Suprapubic skin (tissue), 4 donors: ENCODE results near the gene MAP3K6. TPM values are rescaled to one million over a fixed set of nuclear protein-coding genes. Genes with fewer than 3 reads are reported as not detected.

Source experiments
- DNase-seq, 2 donors: peaks; one replicate each; pipeline ENCODE4 v3.0.0-alpha.2; 2019; ENCODE audit warnings: low spot score in 2 of 2
- H3K27ac ChIP-seq: fragments of 200-600 bp; sonication (generic); one replicate; pipeline ENCODE4 v1.5.1; 2019
- H3K27me3 ChIP-seq: fragments of 200-600 bp; sonication (generic); one replicate; pipeline ENCODE4 v1.5.1; 2019
- H3K36me3 ChIP-seq: fragments of 200-600 bp; sonication (generic); one replicate; pipeline ENCODE4 v1.5.1; 2019
- H3K4me1 ChIP-seq: fragments of 200-600 bp; sonication (generic); one replicate; pipeline ENCODE4 v1.5.1; 2019
- H3K4me3 ChIP-seq: fragments of 200-600 bp; sonication (generic); one replicate; pipeline ENCODE4 v1.5.1; 2019; ENCODE audit warnings: mild to moderate bottlenecking
- H3K9me3 ChIP-seq: fragments of 200-600 bp; sonication (generic); one replicate; pipeline ENCODE4 v1.5.1; 2019
- EP300 ChIP-seq: sonication (generic); formaldehyde crosslinking; IDR thresholded peaks from one replicate; pipeline ENCODE4 v1.6.1; 2017; ENCODE audit warnings: antibody characterized with exemption
- POLR2A ChIP-seq, 2 donors: fragments of 450-650 bp; IDR thresholded peaks; one replicate each; pipeline ENCODE4 v1.6.1; 2017; ENCODE audit warnings: antibody characterized with exemption in 2 of 2, mild to moderate bottlenecking in 2 of 2, moderate library complexity in 2 of 2
- POLR2AphosphoS5 ChIP-seq, 3 donors: sonication (generic); formaldehyde crosslinking; IDR thresholded peaks; one replicate each; pipeline ENCODE4 v1.6.1; 2017; ENCODE audit warnings: antibody characterized with exemption in 3 of 3
- WGBS: methylation state at CpG from one replicate; pipeline ENCODE4 v1.1.5; 2018; 5-methylcytosine and 5-hydroxymethylcytosine counted together
- total RNA-seq, 4 donors: library from RNA; depleted of rRNA; stranded (reverse); fragments of >200 nt; gene quantifications; one replicate each; pipeline ENCODE4 v1.1.0, GENCODE V29; 2016
- TF ChIP-seq, protein P1 (sequence below), 2 donors: fragments of 200-600 bp in 1 of 2; fragments of 450-650 bp in 1 of 2; sonication (generic) in 1 of 2; IDR thresholded peaks; one replicate each; pipeline ENCODE4 v1.5.1; 2016 to 2019; ENCODE audit warnings: antibody characterized with exemption in 2 of 2, mild to moderate bottlenecking in 1 of 2, moderate library complexity in 1 of 2

Gene MAP3K6, protein sequence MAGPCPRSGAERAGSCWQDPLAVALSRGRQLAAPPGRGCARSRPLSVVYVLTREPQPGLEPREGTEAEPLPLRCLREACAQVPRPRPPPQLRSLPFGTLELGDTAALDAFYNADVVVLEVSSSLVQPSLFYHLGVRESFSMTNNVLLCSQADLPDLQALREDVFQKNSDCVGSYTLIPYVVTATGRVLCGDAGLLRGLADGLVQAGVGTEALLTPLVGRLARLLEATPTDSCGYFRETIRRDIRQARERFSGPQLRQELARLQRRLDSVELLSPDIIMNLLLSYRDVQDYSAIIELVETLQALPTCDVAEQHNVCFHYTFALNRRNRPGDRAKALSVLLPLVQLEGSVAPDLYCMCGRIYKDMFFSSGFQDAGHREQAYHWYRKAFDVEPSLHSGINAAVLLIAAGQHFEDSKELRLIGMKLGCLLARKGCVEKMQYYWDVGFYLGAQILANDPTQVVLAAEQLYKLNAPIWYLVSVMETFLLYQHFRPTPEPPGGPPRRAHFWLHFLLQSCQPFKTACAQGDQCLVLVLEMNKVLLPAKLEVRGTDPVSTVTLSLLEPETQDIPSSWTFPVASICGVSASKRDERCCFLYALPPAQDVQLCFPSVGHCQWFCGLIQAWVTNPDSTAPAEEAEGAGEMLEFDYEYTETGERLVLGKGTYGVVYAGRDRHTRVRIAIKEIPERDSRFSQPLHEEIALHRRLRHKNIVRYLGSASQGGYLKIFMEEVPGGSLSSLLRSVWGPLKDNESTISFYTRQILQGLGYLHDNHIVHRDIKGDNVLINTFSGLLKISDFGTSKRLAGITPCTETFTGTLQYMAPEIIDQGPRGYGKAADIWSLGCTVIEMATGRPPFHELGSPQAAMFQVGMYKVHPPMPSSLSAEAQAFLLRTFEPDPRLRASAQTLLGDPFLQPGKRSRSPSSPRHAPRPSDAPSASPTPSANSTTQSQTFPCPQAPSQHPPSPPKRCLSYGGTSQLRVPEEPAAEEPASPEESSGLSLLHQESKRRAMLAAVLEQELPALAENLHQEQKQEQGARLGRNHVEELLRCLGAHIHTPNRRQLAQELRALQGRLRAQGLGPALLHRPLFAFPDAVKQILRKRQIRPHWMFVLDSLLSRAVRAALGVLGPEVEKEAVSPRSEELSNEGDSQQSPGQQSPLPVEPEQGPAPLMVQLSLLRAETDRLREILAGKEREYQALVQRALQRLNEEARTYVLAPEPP (N-terminal part only)
- total RNA-seq: 100 to 1,000 TPM in 3 of 4 donors, 10 to 100 TPM in 1; 85.4 to 147 (median 137) TPM

DNA sequence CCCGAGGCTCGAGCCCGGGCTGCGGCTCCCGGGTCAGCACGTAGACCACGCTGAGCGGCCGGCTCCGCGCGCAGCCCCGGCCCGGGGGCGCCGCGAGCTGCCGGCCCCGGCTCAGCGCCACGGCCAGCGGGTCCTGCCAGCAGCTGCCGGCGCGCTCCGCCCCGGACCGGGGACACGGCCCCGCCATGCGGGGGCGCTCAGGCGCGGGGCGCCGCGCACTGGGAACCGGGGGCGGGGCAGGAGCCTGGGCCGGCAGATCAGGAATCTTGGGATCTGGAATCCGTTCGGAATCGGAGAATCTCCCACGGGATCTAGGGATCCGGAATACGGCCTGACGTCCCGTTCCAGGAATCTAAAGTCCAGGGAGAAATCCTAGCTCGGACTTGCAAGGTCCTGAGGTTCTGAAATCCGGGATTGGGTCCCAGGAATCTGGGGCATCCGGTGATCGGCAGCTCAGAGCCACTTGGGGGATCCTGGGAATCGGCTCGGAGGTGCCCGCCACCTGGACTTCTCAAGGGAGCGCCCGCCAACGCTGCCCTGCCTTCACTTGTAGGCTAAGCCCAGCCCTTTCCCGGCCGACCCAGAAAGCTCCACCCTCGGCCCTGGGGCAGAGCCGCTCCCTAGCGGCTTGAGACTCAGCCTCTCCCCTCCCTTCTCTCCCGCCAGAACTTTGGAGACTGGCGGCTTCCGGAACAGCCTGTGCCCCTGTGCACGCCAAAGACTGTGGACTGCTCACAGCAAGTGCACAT, at the start of gene MAP3K6:
Gene MAP3K6 (minus strand): TSS at position 551 of the 749 bp plus-strand sequence. CDS start 364 bp downstream, at position 187.
- Histone ChIP-seq H3K4me3 (peak within 1 kb of the TSS; percentile 60), H3K36me3 (peaks cover 31% of the 10 kb centered on the region), H3K4me1 (peaks cover 48% of the 10 kb centered on the region), H3K9me3 (no peaks in the 10 kb centered on the region), H3K27ac (peak within 1 kb of the TSS; percentile 99), H3K27me3 (no peaks in the 10 kb centered on the region)
- TF ChIP-seq POLR2AphosphoS5 (IDR thresholded peaks at IDR 0.05) (peak in 2 of 3 donors; percentile 66 to 80), POLR2A (IDR thresholded peaks at IDR 0.05) (peak in 1 of 2 donors; percentile 43), EP300 (no peak)
- TF ChIP-seq, protein P1, sequence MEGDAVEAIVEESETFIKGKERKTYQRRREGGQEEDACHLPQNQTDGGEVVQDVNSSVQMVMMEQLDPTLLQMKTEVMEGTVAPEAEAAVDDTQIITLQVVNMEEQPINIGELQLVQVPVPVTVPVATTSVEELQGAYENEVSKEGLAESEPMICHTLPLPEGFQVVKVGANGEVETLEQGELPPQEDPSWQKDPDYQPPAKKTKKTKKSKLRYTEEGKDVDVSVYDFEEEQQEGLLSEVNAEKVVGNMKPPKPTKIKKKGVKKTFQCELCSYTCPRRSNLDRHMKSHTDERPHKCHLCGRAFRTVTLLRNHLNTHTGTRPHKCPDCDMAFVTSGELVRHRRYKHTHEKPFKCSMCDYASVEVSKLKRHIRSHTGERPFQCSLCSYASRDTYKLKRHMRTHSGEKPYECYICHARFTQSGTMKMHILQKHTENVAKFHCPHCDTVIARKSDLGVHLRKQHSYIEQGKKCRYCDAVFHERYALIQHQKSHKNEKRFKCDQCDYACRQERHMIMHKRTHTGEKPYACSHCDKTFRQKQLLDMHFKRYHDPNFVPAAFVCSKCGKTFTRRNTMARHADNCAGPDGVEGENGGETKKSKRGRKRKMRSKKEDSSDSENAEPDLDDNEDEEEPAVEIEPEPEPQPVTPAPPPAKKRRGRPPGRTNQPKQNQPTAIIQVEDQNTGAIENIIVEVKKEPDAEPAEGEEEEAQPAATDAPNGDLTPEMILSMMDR (IDR thresholded peaks at IDR 0.05): peak in 1 of 2 donors; percentile 17
- DNase-seq: peak; percentile 95
- 1% methylated on average over 18 of the region's 67 CpGs for WGBS

DNA sequence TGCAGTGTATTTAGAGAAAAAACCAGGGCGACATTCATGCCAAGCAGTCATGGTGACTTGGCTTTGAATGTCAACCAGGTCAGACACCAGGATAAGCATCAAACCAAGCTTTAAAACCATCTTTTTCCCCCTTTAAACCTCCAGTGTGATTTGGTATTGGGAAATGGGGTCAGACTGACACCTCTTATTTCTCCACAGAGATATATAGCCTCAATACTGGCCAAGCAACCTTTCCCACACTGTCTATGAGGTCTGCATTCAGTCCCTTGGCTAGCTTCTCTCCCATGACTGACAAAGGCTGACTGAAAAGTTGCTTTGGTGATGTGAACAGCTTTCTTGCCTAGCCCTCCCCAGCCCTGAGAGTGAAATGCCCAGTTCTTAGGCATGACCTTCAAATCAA, 47.3 kb upstream of the MAP3K6 start:
- Histone ChIP-seq H3K9me3 (no peaks in the 10 kb centered on the region), H3K27ac (peak overlapping the region; percentile 64), H3K27me3 (no peaks in the 10 kb centered on the region), H3K4me1 (peaks cover 49% of the 10 kb centered on the region), H3K36me3 (peaks cover 80% of the 10 kb centered on the region), H3K4me3 (no peak overlapping the region)
- DNase-seq: no peak
- no peak for TF ChIP-seq EP300
- TF ChIP-seq POLR2AphosphoS5 (IDR thresholded peaks at IDR 0.05): no peak
- no peak for TF ChIP-seq POLR2A (IDR thresholded peaks at IDR 0.05)
- TF ChIP-seq, protein P1 (IDR thresholded peaks at IDR 0.05): no peak
- WGBS: 81% methylated on average over 1 of the region's 1 CpG

DNA sequence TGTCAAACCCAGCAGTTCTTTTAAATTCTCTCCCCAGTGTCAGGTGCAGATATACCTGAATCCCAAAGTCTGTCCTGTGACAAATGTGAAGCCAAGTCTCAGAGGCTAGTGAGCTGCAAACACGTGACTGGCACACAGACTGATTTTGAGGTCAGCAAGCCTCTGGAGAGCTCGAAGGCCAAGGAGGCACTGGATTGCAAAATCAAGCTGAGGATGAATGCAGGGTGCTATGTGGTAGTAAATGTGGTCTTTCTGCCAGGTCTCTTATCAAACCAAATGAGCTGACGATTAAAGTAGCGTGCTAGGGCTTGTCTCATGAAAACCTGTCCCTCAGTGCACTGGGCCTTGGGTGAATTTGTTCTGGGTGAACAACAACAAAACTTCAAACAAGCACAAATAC, 46.2 kb upstream of the MAP3K6 start:
- TF ChIP-seq, protein P1 (IDR thresholded peaks at IDR 0.05): no peak
- TF ChIP-seq POLR2AphosphoS5 (IDR thresholded peaks at IDR 0.05) (no peak), EP300 (no peak), POLR2A (IDR thresholded peaks at IDR 0.05) (no peak)
- H3K9me3 ChIP-seq: no peaks in the 10 kb centered on the region
- 68% methylated on average over 4 of the region's 4 CpGs for WGBS
- peaks cover 91% of the 10 kb centered on the region for H3K36me3 ChIP-seq
- no peaks in the 10 kb centered on the region for H3K27me3 ChIP-seq
- peaks cover 38% of the 10 kb centered on the region for H3K4me1 ChIP-seq
- H3K27ac ChIP-seq: peak overlapping the region; percentile 64
- H3K4me3 ChIP-seq: no peak overlapping the region
- DNase-seq: no peak

DNA sequence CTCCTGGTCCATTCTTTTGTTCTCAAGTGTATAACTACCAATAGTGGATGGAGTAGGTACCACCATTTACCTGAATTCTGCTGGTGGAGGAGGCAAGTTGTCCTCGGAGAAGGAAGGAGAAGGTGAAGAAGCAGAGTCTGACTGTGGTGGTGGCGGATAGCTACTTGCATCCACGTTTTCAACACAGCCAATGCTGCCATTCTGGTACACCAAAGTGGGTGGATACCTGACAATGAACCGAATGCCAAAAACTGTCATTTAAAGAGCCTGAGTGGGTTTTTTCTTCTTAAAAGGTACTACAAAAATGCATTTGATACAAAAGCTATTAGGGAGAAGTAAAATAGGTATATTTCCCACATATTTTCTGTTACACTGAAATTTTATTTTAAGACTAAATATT, 45.7 kb upstream of the MAP3K6 start:
- H3K27ac ChIP-seq: peak overlapping the region; percentile 64
- WGBS: 85% methylated on average over 4 of the region's 4 CpGs
- H3K4me1 ChIP-seq: peaks cover 36% of the 10 kb centered on the region
- H3K9me3 ChIP-seq: no peaks in the 10 kb centered on the region
- no peak for DNase-seq
- H3K4me3 ChIP-seq: no peak overlapping the region
- TF ChIP-seq POLR2A (IDR thresholded peaks at IDR 0.05) (no peak), EP300 (no peak), POLR2AphosphoS5 (IDR thresholded peaks at IDR 0.05) (no peak)
- TF ChIP-seq, protein P1 (IDR thresholded peaks at IDR 0.05): no peak
- no peaks in the 10 kb centered on the region for H3K27me3 ChIP-seq
- H3K36me3 ChIP-seq: peaks cover 93% of the 10 kb centered on the region
